Measurements from ENCODE around the gene BST2.

- TF ChIP-seq CTCF (IDR thresholded peaks at IDR 0.05; ENCODE audit: insufficient read depth, low read length, poor library complexity, severe bottlenecking): no peak
- no peak for TF ChIP-seq EZH2phosphoT487 (conservative IDR thresholded peaks at IDR 0.05; ENCODE audit: low read length)
These were observed 45.0 kb upstream of the BST2 start for GRCh38 chr19:17450264-17451075.
